ENCODE data around the gene PEPD. TPM values are rescaled to one million over a fixed set of nuclear protein-coding genes. Genes with fewer than 3 reads are reported as not detected.

PEPD gene
- polyA plus RNA-seq, 1 donor from 2014 or later, result 43.9 TPM

GRCh38 chr19:33499248-33499647, 22.3 kb downstream of the PEPD start:
- Histone ChIP-seq H3K9me3 (ENCODE audit: low read length) (no peaks in the 10 kb centered on the region), H3K27ac (ENCODE audit: low read length) (no peak overlapping the region), H4K20me1 (ENCODE audit: insufficient read depth) (no peaks in the 10 kb centered on the region), H2AFZ (ENCODE audit: low read depth, low read length) (no peak overlapping the region), H3K79me2 (replicated peaks; ENCODE audit: insufficient read depth, low read length) (no peaks in the 10 kb centered on the region), H3K9ac (ENCODE audit: low read length) (no peak overlapping the region), H3K36me3 (ENCODE audit: insufficient read depth, low read length) (no peaks in the 10 kb centered on the region), H3K4me3 (ENCODE audit: low read length) (no peak overlapping the region), H3K9me2 (ENCODE audit: insufficient read depth, low read length) (no peaks in the 10 kb centered on the region), H3K4me2 (ENCODE audit: low read length) (no peak overlapping the region), H3F3A (ENCODE audit: insufficient read depth, low read length, poor library complexity, severe bottlenecking) (no peaks in the 10 kb centered on the region), H3K27me3 (ENCODE audit: insufficient read depth, low read depth, low read length) (no peaks in the 10 kb centered on the region)
- no peak for TF ChIP-seq REST (IDR thresholded peaks at IDR 0.05; ENCODE audit: borderline replicate concordance)
- TF ChIP-seq POLR2AphosphoS5 (IDR thresholded peaks at IDR 0.05), result no peak
- TF ChIP-seq EZH2 (IDR thresholded peaks at IDR 0.05; ENCODE audit: borderline replicate concordance, insufficient read depth, low read length, poor library complexity, severe bottlenecking), result no peak

- no peak overlapping the region for H3K4me2 ChIP-seq (ENCODE audit: low read length)
- H3K9ac ChIP-seq (ENCODE audit: low read length), result no peak overlapping the region
- no peaks in the 10 kb centered on the region for H3K27me3 ChIP-seq (ENCODE audit: insufficient read depth, low read depth, low read length)
- no peak overlapping the region for H2AFZ ChIP-seq (ENCODE audit: low read depth, low read length)
- H3K9me3 ChIP-seq (ENCODE audit: low read length), result no peaks in the 10 kb centered on the region
- no peaks in the 10 kb centered on the region for H4K20me1 ChIP-seq (ENCODE audit: insufficient read depth)
- H3K4me3 ChIP-seq (ENCODE audit: low read length), result no peak overlapping the region
- H3K36me3 ChIP-seq (ENCODE audit: insufficient read depth, low read length), result no peaks in the 10 kb centered on the region
- H3F3A ChIP-seq (ENCODE audit: insufficient read depth, low read length, poor library complexity, severe bottlenecking), result no peaks in the 10 kb centered on the region
- H3K27ac ChIP-seq (ENCODE audit: low read length), result no peak overlapping the region
- TF ChIP-seq POLR2AphosphoS5 (IDR thresholded peaks at IDR 0.05) (no peak), EP300 (conservative IDR thresholded peaks at IDR 0.05; ENCODE audit: poor library complexity, severe bottlenecking) (no peak)
- no peaks in the 10 kb centered on the region for H3K9me2 ChIP-seq (ENCODE audit: insufficient read depth, low read length)
- H3K79me2 ChIP-seq (replicated peaks; ENCODE audit: insufficient read depth, low read length), result no peaks in the 10 kb centered on the region
These were observed 23.1 kb downstream of the PEPD start for GRCh38 chr19:33498391-33499000.

- Histone ChIP-seq H3K27me3 (ENCODE audit: insufficient read depth, low read depth, low read length) (no peaks in the 10 kb centered on the region), H4K20me1 (ENCODE audit: insufficient read depth) (no peaks in the 10 kb centered on the region), H3K9me2 (ENCODE audit: insufficient read depth, low read length) (no peaks in the 10 kb centered on the region), H3K27ac (ENCODE audit: low read length) (no peak overlapping the region), H3K4me3 (ENCODE audit: low read length) (no peak overlapping the region), H3K79me2 (replicated peaks; ENCODE audit: insufficient read depth, low read length) (no peaks in the 10 kb centered on the region), H3K4me2 (ENCODE audit: low read length) (no peak overlapping the region), H3K36me3 (ENCODE audit: insufficient read depth, low read length) (no peaks in the 10 kb centered on the region), H3F3A (ENCODE audit: insufficient read depth, low read length, poor library complexity, severe bottlenecking) (no peaks in the 10 kb centered on the region), H3K9ac (ENCODE audit: low read length) (no peak overlapping the region), H2AFZ (ENCODE audit: low read depth, low read length) (no peak overlapping the region), H3K9me3 (ENCODE audit: low read length) (no peaks in the 10 kb centered on the region)
- no peak for TF ChIP-seq REST (IDR thresholded peaks at IDR 0.05; ENCODE audit: borderline replicate concordance)
- no peak for TF ChIP-seq TAF1 (IDR thresholded peaks at IDR 0.05; ENCODE audit: low read depth)
- no peak for TF ChIP-seq RAD21 (conservative IDR thresholded peaks at IDR 0.05)
- no peak for TF ChIP-seq CTCF (IDR thresholded peaks at IDR 0.05; ENCODE audit: poor library complexity, severe bottlenecking)
- TF ChIP-seq MXI1 (conservative IDR thresholded peaks at IDR 0.05; ENCODE audit: poor library complexity, severe bottlenecking), result no peak
- TF ChIP-seq EP300 (conservative IDR thresholded peaks at IDR 0.05; ENCODE audit: poor library complexity, severe bottlenecking), result no peak
- no peak for TF ChIP-seq POLR2AphosphoS5 (IDR thresholded peaks at IDR 0.05)
- TF ChIP-seq SMC3 (conservative IDR thresholded peaks at IDR 0.05; ENCODE audit: poor library complexity), result no peak
- no peak for TF ChIP-seq EZH2 (IDR thresholded peaks at IDR 0.05; ENCODE audit: borderline replicate concordance, insufficient read depth, low read length, poor library complexity, severe bottlenecking)
These were observed 23.8 kb downstream of the PEPD start for GRCh38 chr19:33497778-33498175.
